HG03565 (cell line): ENCODE data around the gene ZFHX3.

Source experiments
- ATAC-seq: cut with Tn5 transposase; IDR thresholded peaks from one replicate; pipeline ENCODE4 v1.9.1; 2021; ENCODE audit warnings: mild to moderate bottlenecking, moderate library complexity; ENCODE audit not compliant: unreplicated experiment

Gene ZFHX3

DNA sequence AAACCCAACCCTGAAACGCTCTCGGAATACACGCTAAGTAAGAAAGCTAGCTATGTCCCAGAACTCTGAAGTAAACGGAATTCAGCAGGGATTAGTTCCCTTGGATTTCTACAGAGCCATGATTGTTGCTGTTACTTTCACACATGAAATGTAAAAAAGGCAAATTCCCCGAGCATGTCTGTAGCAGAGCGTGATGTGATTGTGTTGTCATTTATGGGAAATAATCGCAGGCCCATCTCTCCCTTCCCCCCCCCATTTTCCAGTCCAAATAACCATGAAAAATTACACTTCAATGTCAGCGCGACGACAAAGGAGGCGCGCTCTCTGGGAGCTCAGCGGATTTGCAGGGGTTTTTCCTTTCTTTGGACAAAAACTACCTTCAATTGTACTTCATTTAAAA is 209.0 kb downstream of the ZFHX3 start:
- no peak for ATAC-seq

DNA sequence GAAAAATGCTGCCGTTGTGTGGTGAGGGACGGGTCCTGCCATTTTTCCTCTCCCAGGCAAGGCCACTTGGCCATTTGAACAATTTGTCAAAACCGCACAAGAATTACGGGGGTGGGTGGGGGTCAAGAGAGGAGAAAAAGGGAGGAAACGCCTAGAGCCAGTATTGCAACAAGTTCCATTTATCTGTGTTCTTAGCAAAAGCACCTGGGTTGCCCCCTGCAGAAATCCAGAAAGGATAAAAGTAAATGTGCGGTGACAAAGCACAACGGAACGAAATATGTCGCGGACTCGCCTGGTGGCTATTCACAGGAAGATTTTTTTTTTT is 209.4 kb downstream of the ZFHX3 start:
- ATAC-seq = no peak

DNA sequence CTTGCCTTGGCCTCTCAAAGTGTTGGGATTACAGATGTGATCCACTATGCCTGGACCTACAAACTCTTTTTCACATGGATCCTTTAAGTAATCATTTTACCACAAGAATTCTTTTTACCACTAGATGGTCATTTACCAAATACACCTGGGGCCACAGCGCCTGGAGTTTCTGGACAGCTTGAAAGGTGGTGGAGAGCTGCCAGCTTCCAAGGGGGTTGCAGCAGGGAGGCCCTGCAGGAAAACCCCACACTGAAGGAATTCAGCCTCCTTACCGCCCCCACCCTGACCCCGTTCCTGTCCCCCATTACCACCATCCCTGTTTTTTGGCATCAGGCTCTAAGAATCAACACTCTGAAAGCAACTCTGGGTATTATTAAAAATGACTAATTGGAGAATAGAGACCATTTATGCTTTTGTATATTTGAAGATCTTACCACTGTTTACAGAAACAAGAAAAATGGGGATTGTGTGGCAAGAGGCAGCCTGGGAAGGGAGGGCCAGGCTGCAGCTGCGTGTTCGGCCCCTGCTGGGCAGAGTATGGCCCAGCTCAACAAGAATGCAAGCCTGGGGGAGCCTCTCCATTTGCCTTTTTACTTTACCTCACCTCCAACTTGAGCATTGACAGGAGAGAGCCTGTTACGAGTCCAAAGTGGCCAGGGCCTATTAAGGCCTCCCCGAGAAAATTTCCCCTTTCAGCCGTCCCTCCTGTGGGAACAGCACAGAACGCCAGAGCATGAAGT is 209.9 kb downstream of the ZFHX3 start:
- no peak for ATAC-seq

DNA sequence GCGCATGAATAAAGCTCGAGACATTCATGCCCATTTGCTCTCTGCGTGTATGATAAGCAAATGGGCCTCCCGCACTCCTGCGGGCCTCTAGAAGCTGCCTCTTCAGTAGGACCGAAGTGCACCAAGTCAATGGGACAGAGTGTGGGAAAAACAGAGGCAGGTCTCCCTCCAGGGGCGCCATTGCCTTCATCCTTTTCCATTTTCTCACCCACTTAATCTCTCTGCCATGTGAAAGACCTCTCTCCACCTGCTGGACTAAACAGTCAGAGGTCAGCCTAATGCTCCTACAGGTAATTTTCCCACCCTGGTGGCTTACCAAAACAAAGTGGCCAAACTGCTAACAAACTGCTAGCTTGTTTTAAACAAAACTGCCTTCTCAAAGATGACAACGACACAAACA is 210.9 kb downstream of the ZFHX3 start:
- ATAC-seq = no peak

DNA sequence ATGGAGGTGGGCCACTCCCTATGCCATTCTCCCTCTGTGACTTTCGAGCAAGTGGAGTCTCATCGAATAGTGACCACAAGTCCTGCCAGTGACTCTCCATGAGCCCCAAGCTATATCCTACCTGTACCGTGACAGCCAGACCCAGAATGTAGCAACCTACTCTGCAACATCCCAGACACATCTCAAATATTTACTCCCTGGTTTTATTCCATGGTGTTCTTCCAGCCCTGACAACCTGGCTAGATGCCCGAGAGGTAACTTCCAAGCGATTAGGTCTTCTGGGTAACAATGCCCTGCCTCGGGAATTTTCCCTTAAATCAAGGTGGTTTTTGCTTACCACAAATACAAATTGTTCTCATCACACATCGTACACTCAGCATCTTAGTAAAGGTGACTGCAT is 211.7 kb downstream of the ZFHX3 start:
- ATAC-seq = no peak

DNA sequence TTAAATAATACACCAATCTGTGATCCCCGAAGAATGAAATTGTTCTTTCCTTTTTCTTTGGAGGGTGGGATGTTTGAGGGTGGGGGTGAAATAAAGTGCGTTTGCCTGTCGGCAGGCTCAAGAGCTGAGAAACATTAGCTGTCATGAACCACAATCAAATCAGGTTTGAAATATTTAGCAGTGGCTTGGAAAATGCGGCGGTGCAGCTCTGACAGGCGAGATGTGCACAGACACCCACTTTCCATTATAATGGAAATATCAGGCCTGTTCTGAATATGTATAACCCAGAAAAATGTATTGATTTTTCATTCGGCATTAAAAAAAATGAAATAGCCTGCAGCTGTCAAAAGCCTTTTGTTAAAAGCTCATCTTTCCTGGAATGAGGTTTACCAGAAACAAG is 212.8 kb downstream of the ZFHX3 start:
- no peak for ATAC-seq

- ATAC-seq = no peak
Measured at GRCh38 chr16:72834499-72834898, 213.4 kb downstream of the ZFHX3 start.

- ATAC-seq = no peak
Measured at GRCh38 chr16:72833969-72834368, 214.0 kb downstream of the ZFHX3 start.

GRCh38 chr16:72833482-72833881 is 214.4 kb downstream of the ZFHX3 start:
- ATAC-seq = no peak

DNA sequence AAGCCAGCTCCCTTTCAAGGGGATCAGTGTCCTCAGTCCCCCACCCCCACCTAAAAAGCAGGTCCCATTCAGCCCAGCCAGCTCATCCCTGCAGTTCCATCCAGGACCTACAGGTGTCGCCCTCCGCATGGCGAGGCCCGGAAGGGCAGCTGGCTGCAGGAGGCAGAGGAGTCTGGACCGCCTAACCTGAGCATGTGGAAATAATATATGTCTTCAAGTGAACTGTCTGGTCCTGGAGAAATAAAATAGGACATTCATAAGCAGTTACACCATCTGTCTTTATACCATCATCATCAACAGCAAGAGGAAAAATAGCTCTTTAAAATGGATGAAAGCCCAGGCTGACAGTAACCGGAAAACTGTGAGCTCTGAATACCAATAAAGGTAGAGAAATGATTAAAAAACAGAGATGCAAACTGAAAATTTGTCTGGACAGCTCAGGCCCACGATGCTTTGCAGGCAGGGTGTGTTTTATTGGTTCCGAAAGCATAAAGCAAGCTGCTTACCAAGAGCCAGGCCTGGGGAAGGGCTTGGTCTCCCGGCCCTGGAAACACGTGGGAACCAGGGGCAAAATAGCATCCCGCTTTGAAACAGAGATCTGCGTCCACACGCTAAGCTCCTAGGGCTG is 215.2 kb downstream of the ZFHX3 start:
- ATAC-seq = peak; percentile 59

GRCh38 chr16:72829846-72830775 is 217.8 kb downstream of the ZFHX3 start:
- ATAC-seq = no peak

DNA sequence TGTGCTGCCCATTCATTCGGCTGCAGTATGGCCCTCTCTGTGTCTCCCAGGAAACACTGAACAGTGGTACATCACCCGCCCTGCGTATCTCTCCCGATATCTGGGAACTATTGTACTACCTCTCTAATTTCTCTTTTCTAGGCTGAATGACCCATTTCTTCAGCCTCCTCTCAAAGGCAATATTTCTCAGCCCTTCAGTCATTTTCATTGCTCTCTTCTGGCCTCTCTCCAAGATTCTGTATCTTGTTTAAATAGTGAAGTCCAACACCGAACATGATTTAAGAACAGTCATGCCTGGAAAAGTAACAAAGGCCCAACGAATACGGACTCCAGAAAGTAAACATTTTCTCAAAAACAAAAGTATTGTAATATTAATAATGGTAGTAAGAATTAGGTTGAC is 220.1 kb downstream of the ZFHX3 start:
- no peak for ATAC-seq

DNA sequence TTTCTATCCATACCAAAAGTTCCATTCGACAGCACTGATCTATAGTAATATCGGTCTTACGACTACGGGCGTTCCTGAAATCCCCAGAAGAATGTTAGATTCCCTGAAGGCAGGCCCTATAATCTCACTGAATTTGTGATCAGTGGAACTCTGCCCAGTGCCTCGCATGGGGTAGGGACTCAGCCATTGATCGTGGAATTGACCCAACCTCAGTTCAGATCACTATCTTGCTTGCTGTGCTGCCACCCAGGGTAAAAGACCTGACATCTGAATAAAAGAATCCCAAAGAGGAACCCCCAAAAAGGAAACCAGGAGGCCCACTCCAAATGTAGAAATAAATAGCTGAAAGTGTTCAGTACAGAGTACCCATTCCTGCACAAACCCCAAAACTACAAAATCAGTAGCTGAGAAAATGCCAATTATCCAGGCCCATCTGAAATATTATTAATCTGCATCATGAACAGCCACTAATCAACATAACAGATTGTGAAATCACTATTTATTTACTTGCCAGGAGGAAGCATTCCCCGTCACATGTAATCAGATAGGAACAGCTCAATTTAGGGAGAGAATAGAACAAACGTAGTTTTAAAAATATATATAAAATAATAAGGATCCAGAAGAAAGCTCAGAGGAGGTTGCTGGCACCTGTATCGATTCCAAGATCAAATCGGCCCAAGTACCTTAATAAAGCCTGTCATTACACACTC is 221.9 kb downstream of the ZFHX3 start:
- ATAC-seq = no peak

DNA sequence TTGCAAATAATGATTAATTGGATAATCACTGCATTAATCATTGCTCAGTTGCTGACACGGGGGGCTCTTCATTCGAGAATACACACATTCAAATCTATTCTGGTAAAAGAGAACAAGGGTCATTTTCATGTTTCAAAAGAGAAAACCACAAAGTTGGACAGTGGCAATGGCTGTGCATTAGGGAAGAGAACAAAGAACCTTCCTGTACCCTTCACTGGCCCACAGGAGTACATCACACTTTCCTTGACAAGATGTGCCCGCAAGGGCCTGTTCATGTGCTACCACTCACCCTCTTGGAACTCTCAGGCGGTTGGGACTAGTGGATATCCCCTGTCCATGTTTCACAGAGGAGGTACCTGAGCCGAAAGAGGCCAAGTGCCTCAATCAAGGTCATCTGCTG is 223.2 kb downstream of the ZFHX3 start:
- no peak for ATAC-seq

GRCh38 chr16:72824027-72824426 is 223.9 kb downstream of the ZFHX3 start:
- ATAC-seq = no peak

- no peak for ATAC-seq
Measured at GRCh38 chr16:72821185-72821950, 226.6 kb downstream of the ZFHX3 start.

DNA sequence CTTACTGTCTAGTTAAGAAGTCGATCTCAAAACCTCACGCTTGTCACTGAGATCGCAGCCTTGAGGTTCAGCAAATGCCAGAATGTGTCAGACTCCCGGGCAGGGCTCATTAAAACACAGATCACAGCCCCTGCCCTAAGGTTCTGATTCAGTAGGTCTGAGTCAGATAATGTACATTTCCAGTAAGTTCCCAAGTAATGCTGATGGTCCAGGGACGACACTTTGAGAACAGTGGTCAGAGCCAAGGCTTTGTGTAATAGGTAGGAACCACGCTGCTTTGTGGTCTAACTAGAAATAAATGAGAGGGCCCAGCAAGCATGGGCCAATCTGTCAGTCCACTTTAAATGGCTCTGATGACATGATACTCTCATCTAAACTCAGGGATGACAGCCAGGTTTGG is 228.6 kb downstream of the ZFHX3 start:
- no peak for ATAC-seq

DNA sequence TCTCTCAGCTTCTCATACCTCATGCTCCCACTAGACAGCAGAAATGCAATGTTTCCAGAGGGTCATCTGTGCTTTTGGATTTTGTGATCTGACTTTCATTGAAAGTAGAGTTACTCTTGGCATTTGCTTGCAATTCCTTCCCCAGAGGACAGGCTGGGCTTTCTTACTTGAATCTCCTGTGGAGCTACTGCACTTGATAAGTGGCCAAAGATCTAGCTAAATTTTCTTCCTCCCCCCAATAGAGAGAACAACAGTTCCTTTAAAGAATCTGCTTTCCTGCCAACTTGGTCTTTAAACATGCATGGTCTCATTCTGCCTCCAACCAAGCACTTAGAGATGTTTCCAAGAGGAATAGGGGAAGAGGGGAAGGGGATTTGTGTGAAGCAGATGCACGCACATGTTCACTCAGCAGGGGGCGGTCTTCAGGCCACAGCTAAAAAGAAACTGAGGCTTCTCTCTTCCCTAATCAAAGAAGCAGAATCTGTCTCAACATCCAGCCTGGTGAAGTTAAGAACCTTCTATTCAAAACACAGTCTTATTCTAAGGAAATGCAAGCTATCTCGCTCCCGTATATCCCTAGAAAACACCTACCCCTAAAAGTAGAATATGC is 229.6 kb downstream of the ZFHX3 start:
- ATAC-seq = no peak

- ATAC-seq = peak; percentile 72
Measured at GRCh38 chr16:72815348-72816318, 232.3 kb downstream of the ZFHX3 start.
